ENCODE results near the gene HRH1. TPM values are rescaled to one million over a fixed set of nuclear protein-coding genes. Genes with fewer than 3 reads are reported as not detected.

HRH1 gene
- total RNA-seq, 1 donor from 2014 or later: 0.19 TPM

- Histone ChIP-seq H3K36me3 (no peaks in the 10 kb centered on the region), H3K4me1 (no peaks in the 10 kb centered on the region), H3K79me2 (ENCODE audit: low read depth) (no peaks in the 10 kb centered on the region), H2AFZ (replicated peaks) (no peak overlapping the region), H3F3A (ENCODE audit: low read depth) (no peaks in the 10 kb centered on the region), H3K27ac (no peak overlapping the region), H3K4me2 (no peak overlapping the region), H3K27me3 (no peaks in the 10 kb centered on the region), H3K9ac (no peak overlapping the region), H3K4me3 (no peak overlapping the region), H4K20me1 (ENCODE audit: low read depth) (no peaks in the 10 kb centered on the region), H3K9me3 (ENCODE audit: low read depth) (no peaks in the 10 kb centered on the region)
- Mint-ChIP-seq H3K9me3 (no peaks in the 10 kb centered on the region), H3K4me1 (no peaks in the 10 kb centered on the region), H3K4me3 (no peak overlapping the region), H3K27ac (no peak overlapping the region), H3K36me3 (no peaks in the 10 kb centered on the region), H3K27me3 (ENCODE audit: insufficient read depth, low read depth) (peaks cover 2% of the 10 kb centered on the region)
- TF ChIP-seq, protein P1, sequence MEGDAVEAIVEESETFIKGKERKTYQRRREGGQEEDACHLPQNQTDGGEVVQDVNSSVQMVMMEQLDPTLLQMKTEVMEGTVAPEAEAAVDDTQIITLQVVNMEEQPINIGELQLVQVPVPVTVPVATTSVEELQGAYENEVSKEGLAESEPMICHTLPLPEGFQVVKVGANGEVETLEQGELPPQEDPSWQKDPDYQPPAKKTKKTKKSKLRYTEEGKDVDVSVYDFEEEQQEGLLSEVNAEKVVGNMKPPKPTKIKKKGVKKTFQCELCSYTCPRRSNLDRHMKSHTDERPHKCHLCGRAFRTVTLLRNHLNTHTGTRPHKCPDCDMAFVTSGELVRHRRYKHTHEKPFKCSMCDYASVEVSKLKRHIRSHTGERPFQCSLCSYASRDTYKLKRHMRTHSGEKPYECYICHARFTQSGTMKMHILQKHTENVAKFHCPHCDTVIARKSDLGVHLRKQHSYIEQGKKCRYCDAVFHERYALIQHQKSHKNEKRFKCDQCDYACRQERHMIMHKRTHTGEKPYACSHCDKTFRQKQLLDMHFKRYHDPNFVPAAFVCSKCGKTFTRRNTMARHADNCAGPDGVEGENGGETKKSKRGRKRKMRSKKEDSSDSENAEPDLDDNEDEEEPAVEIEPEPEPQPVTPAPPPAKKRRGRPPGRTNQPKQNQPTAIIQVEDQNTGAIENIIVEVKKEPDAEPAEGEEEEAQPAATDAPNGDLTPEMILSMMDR (IDR thresholded peaks at IDR 0.05): no peak
- TF ChIP-seq EZH2 (IDR thresholded peaks at IDR 0.05) (no peak), EZH2phosphoT487 (IDR thresholded peaks at IDR 0.05) (no peak)
- no peak for DNase-seq (ENCODE audit: low spot score)
Measured at GRCh38 chr3:11137627-11137959, 16.7 kb upstream of the HRH1 start.

GRCh38 chr3:11138371-11138770 is 15.9 kb upstream of the HRH1 start:
- Mint-ChIP-seq H3K27ac (no peak overlapping the region), H3K4me3 (no peak overlapping the region), H3K27me3 (ENCODE audit: insufficient read depth, low read depth) (peaks cover 4% of the 10 kb centered on the region), H3K4me1 (no peaks in the 10 kb centered on the region), H3K36me3 (no peaks in the 10 kb centered on the region), H3K9me3 (no peaks in the 10 kb centered on the region)
- Histone ChIP-seq H3K79me2 (ENCODE audit: low read depth) (no peaks in the 10 kb centered on the region), H3K9ac (no peak overlapping the region), H2AFZ (replicated peaks) (no peak overlapping the region), H3K27ac (no peak overlapping the region), H3K4me1 (no peaks in the 10 kb centered on the region), H3K4me3 (no peak overlapping the region), H3K27me3 (no peaks in the 10 kb centered on the region), H3F3A (ENCODE audit: low read depth) (no peaks in the 10 kb centered on the region), H3K36me3 (no peaks in the 10 kb centered on the region), H3K4me2 (no peak overlapping the region), H3K9me3 (ENCODE audit: low read depth) (no peaks in the 10 kb centered on the region), H4K20me1 (ENCODE audit: low read depth) (no peaks in the 10 kb centered on the region)
- no peak for DNase-seq (ENCODE audit: low spot score)
- TF ChIP-seq EZH2phosphoT487 (IDR thresholded peaks at IDR 0.05): no peak
- no peak for TF ChIP-seq EZH2 (IDR thresholded peaks at IDR 0.05)
- TF ChIP-seq, protein P1 (IDR thresholded peaks at IDR 0.05): no peak

DNA sequence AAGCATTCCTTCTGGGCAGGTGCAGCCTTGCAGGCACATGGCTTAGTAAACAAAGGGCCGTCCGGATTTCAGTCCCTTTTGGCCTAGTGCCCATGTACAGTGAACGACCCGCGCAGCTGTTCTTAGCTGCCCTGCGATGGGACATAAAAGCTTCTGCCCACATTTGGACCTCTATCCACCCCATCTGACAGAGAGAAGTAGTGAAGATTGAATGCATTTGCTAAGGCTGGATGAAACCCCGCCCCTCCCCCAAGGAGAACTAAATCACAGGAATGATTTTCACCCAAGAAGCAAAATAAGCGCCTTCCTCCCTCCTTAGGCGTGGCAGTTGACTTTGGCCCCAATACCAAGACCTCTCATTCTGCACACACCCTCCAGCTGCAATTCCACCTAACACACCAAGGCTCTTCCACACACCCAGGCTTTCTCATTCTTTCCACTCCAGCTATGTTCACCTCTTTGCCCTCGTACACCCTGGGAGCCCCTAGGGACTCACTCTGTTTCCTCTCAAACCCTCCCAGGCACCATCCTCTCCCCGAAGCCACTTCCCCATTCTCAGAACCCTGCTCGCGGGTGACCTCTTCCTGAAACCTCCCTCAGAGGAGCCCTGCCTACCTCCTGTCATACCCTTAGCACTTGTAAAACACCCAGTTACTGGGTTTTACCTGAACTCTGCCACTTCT is 14.1 kb upstream of the HRH1 start:
- no peak overlapping the region for H3K4me2 ChIP-seq
- H3K4me1 Mint-ChIP-seq: no peaks in the 10 kb centered on the region
- no peak overlapping the region for H2AFZ ChIP-seq (replicated peaks)
- no peaks in the 10 kb centered on the region for H4K20me1 ChIP-seq (ENCODE audit: low read depth)
- H3K9ac ChIP-seq: no peak overlapping the region
- H3K9me3 ChIP-seq (ENCODE audit: low read depth): no peaks in the 10 kb centered on the region
- no peak overlapping the region for H3K4me3 Mint-ChIP-seq
- TF ChIP-seq EZH2 (IDR thresholded peaks at IDR 0.05) (no peak), EZH2phosphoT487 (IDR thresholded peaks at IDR 0.05) (no peak)
- TF ChIP-seq, protein P1 (IDR thresholded peaks at IDR 0.05): no peak
- no peaks in the 10 kb centered on the region for H3K36me3 ChIP-seq
- H3K79me2 ChIP-seq (ENCODE audit: low read depth): no peaks in the 10 kb centered on the region
- H3K4me3 ChIP-seq: no peak overlapping the region
- no peak overlapping the region for H3K27ac Mint-ChIP-seq
- no peaks in the 10 kb centered on the region for H3K9me3 Mint-ChIP-seq
- H3K27me3 Mint-ChIP-seq (ENCODE audit: insufficient read depth, low read depth): peaks cover 4% of the 10 kb centered on the region
- no peaks in the 10 kb centered on the region for H3F3A ChIP-seq (ENCODE audit: low read depth)
- H3K27ac ChIP-seq: no peak overlapping the region
- no peaks in the 10 kb centered on the region for H3K36me3 Mint-ChIP-seq
- no peaks in the 10 kb centered on the region for H3K4me1 ChIP-seq
- peaks cover 6% of the 10 kb centered on the region for H3K27me3 ChIP-seq
- DNase-seq (ENCODE audit: low spot score): no peak
